HEK293 (cell line): Measurements from ENCODE around the gene DPCD.
A peak's percentile ranks its signal among the peaks of the same experiment; 100 is the strongest.

Experiments
- HOXC10 ChIP-seq: sonication (generic); formaldehyde crosslinking; IDR thresholded peaks from 2 replicates; pipeline ENCODE4 v1.8.1; 2023; ENCODE audit warnings: mild to moderate bottlenecking, missing genetic modification reagents
- KLF8 ChIP-seq: fragments of 450-650 bp; formaldehyde crosslinking; IDR thresholded peaks from 2 replicates; pipeline ENCODE4 v1.5.1; 2016; ENCODE audit warnings: missing biosample characterization, missing genetic modification characterization
- PRDM10 ChIP-seq: fragments of 450-650 bp; formaldehyde crosslinking; IDR thresholded peaks from 2 replicates; pipeline ENCODE4 v1.5.1; 2016; ENCODE audit warnings: missing biosample characterization, missing genetic modification characterization
- ZBTB48 ChIP-seq: fragments of 450-650 bp; formaldehyde crosslinking; IDR thresholded peaks from 2 replicates; pipeline ENCODE4 v1.5.1; 2016; ENCODE audit warnings: missing biosample characterization, missing genetic modification characterization
- ZNF121 ChIP-seq: fragments of 450-650 bp; formaldehyde crosslinking; IDR thresholded peaks from 2 replicates; pipeline ENCODE4 v1.5.1; 2016; ENCODE audit warnings: missing biosample characterization, missing genetic modification characterization
- ZNF19 ChIP-seq: fragments of 450-650 bp; formaldehyde crosslinking; IDR thresholded peaks from 2 replicates; pipeline ENCODE4; 2016; ENCODE audit warnings: missing biosample characterization, missing genetic modification characterization, low read depth
- ZNF221 ChIP-seq: fragments of 450-650 bp; formaldehyde crosslinking; IDR thresholded peaks from 2 replicates; pipeline ENCODE4 v1.5.1; 2017; ENCODE audit warnings: missing biosample characterization, missing genetic modification characterization, borderline replicate concordance
- ZNF544 ChIP-seq: fragments of 450-650 bp; formaldehyde crosslinking; IDR thresholded peaks from 2 replicates; pipeline ENCODE4 v1.5.0; 2017; ENCODE audit warnings: missing biosample characterization, missing genetic modification characterization
- ZNF596 ChIP-seq: fragments of 450-650 bp; IDR thresholded peaks from 2 replicates; pipeline ENCODE4 v1.5.0; 2018; ENCODE audit warnings: missing biosample characterization, mild to moderate bottlenecking, missing genetic modification characterization, moderate library complexity
- ZNF600 ChIP-seq: fragments of 450-650 bp; formaldehyde crosslinking; IDR thresholded peaks from 2 replicates; pipeline ENCODE4 v1.5.1; 2016; ENCODE audit warnings: missing biosample characterization, missing genetic modification characterization
- ZNF645 ChIP-seq: fragments of 450-650 bp; formaldehyde crosslinking; IDR thresholded peaks from 2 replicates; pipeline ENCODE4; 2016; ENCODE audit warnings: missing biosample characterization, missing genetic modification characterization
- TF ChIP-seq, protein P1 (sequence below): fragments of 450-650 bp; formaldehyde crosslinking; IDR thresholded peaks from 2 replicates; pipeline ENCODE4 v1.5.1; 2016; ENCODE audit warnings: missing biosample characterization, missing genetic modification characterization
- TF ChIP-seq, protein P2 (sequence below): fragments of 450-650 bp; formaldehyde crosslinking; IDR thresholded peaks from 2 replicates; pipeline ENCODE4 v1.5.1; 2016; ENCODE audit warnings: missing biosample characterization, missing genetic modification characterization, low read depth
- TF ChIP-seq, protein P3 (sequence below): fragments of 450-650 bp; formaldehyde crosslinking; IDR thresholded peaks from 2 replicates; pipeline ENCODE4 v1.5.1; 2016; ENCODE audit warnings: missing biosample characterization, missing genetic modification characterization
- TF ChIP-seq, protein P4 (sequence below): fragments of 450-650 bp; formaldehyde crosslinking; IDR thresholded peaks from 2 replicates; pipeline ENCODE4 v1.5.1; 2016; ENCODE audit warnings: missing biosample characterization, missing genetic modification characterization
- TF ChIP-seq, protein P5 (sequence below): fragments of 450-650 bp; formaldehyde crosslinking; conservative IDR thresholded peaks from 2 replicates; pipeline ENCODE4 v1.5.1; 2016; ENCODE audit warnings: low read depth, missing biosample characterization, missing genetic modification characterization

The DPCD gene

GRCh38 chr10:101587725-101588653 is at the start of gene DPCD, which contains the start of gene POLL (continued):
- TF ChIP-seq, protein P1, sequence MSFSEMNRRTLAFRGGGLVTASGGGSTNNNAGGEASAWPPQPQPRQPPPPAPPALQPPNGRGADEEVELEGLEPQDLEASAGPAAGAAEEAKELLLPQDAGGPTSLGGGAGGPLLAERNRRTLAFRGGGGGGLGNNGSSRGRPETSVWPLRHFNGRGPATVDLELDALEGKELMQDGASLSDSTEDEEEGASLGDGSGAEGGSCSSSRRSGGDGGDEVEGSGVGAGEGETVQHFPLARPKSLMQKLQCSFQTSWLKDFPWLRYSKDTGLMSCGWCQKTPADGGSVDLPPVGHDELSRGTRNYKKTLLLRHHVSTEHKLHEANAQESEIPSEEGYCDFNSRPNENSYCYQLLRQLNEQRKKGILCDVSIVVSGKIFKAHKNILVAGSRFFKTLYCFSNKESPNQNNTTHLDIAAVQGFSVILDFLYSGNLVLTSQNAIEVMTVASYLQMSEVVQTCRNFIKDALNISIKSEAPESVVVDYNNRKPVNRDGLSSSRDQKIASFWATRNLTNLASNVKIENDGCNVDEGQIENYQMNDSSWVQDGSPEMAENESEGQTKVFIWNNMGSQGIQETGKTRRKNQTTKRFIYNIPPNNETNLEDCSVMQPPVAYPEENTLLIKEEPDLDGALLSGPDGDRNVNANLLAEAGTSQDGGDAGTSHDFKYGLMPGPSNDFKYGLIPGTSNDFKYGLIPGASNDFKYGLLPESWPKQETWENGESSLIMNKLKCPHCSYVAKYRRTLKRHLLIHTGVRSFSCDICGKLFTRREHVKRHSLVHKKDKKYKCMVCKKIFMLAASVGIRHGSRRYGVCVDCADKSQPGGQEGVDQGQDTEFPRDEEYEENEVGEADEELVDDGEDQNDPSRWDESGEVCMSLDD (tag by site-specific recombination), result peak; percentile 32; the same call in 1 of the 2 replicates
- TF ChIP-seq ZNF544 (no peak), ZNF645 (tag by site-specific recombination) (no peak), ZNF19 (tag by site-specific recombination) (no peak), ZNF221 (no peak), KLF8 (0 out of 2 replicates have a peak, but pooled peaks have one; percentile 34), ZBTB48 (tag by site-specific recombination) (peak; percentile 60; the same call in 1 of the 2 replicates), ZNF121 (tag by site-specific recombination) (no peak), ZNF596 (tag by site-specific recombination) (no peak), PRDM10 (tag by site-specific recombination) (peak; percentile 96), ZNF600 (tag by site-specific recombination) (peak; percentile 68), HOXC10 (CRISPR knock-in tag) (no peak)
- TF ChIP-seq, protein P2, sequence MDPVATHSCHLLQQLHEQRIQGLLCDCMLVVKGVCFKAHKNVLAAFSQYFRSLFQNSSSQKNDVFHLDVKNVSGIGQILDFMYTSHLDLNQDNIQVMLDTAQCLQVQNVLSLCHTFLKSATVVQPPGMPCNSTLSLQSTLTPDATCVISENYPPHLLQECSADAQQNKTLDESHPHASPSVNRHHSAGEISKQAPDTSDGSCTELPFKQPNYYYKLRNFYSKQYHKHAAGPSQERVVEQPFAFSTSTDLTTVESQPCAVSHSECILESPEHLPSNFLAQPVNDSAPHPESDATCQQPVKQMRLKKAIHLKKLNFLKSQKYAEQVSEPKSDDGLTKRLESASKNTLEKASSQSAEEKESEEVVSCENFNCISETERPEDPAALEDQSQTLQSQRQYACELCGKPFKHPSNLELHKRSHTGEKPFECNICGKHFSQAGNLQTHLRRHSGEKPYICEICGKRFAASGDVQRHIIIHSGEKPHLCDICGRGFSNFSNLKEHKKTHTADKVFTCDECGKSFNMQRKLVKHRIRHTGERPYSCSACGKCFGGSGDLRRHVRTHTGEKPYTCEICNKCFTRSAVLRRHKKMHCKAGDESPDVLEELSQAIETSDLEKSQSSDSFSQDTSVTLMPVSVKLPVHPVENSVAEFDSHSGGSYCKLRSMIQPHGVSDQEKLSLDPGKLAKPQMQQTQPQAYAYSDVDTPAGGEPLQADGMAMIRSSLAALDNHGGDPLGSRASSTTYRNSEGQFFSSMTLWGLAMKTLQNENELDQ (tag by site-specific recombination), result no peak
- TF ChIP-seq, protein P3, sequence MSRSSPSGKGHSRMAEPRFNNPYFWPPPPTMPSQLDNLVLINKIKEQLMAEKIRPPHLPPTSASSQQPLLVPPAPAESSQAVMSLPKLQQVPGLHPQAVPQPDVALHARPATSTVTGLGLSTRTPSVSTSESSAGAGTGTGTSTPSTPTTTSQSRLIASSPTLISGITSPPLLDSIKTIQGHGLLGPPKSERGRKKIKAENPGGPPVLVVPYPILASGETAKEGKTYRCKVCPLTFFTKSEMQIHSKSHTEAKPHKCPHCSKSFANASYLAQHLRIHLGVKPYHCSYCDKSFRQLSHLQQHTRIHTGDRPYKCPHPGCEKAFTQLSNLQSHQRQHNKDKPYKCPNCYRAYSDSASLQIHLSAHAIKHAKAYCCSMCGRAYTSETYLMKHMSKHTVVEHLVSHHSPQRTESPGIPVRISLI (tag by site-specific recombination), result no peak
- TF ChIP-seq, protein P4, sequence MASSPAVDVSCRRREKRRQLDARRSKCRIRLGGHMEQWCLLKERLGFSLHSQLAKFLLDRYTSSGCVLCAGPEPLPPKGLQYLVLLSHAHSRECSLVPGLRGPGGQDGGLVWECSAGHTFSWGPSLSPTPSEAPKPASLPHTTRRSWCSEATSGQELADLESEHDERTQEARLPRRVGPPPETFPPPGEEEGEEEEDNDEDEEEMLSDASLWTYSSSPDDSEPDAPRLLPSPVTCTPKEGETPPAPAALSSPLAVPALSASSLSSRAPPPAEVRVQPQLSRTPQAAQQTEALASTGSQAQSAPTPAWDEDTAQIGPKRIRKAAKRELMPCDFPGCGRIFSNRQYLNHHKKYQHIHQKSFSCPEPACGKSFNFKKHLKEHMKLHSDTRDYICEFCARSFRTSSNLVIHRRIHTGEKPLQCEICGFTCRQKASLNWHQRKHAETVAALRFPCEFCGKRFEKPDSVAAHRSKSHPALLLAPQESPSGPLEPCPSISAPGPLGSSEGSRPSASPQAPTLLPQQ, result peak; percentile 46; the same call in 1 of the 2 replicates
- TF ChIP-seq, protein P5, sequence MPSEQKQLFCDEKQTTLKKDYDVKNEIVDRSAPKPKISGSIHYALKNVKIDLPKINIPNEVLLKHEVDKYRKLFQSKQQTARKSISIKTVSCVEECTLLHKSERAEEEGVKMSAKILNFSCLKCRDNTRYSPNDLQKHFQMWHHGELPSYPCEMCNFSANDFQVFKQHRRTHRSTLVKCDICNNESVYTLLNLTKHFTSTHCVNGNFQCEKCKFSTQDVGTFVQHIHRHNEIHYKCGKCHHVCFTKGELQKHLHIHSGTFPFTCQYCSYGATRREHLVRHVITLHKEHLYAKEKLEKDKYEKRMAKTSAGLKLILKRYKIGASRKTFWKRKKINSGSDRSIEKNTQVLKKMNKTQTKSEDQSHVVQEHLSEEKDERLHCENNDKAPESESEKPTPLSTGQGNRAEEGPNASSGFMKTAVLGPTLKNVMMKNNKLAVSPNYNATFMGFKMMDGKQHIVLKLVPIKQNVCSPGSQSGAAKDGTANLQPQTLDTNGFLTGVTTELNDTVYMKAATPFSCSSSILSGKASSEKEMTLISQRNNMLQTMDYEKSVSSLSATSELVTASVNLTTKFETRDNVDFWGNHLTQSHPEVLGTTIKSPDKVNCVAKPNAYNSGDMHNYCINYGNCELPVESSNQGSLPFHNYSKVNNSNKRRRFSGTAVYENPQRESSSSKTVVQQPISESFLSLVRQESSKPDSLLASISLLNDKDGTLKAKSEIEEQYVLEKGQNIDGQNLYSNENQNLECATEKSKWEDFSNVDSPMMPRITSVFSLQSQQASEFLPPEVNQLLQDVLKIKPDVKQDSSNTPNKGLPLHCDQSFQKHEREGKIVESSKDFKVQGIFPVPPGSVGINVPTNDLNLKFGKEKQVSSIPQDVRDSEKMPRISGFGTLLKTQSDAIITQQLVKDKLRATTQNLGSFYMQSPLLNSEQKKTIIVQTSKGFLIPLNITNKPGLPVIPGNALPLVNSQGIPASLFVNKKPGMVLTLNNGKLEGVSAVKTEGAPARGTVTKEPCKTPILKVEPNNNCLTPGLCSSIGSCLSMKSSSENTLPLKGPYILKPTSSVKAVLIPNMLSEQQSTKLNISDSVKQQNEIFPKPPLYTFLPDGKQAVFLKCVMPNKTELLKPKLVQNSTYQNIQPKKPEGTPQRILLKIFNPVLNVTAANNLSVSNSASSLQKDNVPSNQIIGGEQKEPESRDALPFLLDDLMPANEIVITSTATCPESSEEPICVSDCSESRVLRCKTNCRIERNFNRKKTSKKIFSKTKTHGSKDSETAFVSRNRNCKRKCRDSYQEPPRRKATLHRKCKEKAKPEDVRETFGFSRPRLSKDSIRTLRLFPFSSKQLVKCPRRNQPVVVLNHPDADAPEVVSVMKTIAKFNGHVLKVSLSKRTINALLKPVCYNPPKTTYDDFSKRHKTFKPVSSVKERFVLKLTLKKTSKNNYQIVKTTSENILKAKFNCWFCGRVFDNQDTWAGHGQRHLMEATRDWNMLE (tag by site-specific recombination), result peak; percentile 97
